Body of pancreas (tissue), 4 donors: ENCODE measurements around the gene DERL2.

Experiments
- POLR2A ChIP-seq, 3 donors: fragments of 450-650 bp; IDR thresholded peaks; one replicate each; pipeline ENCODE4 v1.6.1; 2016; ENCODE audit warnings: antibody characterized with exemption in 3 of 3, mild to moderate bottlenecking in 2 of 3
- TF ChIP-seq, protein P1 (sequence below), 7 experiments: fragments of 450-650 bp in 4 of 7; fragments of 200-600 bp in 3 of 7; sonication (generic) in 3 of 7; IDR thresholded peaks; one replicate each; pipeline ENCODE4 v1.5.1; 2016 to 2019; ENCODE audit warnings: antibody characterized with exemption in 7 of 7

DNA sequence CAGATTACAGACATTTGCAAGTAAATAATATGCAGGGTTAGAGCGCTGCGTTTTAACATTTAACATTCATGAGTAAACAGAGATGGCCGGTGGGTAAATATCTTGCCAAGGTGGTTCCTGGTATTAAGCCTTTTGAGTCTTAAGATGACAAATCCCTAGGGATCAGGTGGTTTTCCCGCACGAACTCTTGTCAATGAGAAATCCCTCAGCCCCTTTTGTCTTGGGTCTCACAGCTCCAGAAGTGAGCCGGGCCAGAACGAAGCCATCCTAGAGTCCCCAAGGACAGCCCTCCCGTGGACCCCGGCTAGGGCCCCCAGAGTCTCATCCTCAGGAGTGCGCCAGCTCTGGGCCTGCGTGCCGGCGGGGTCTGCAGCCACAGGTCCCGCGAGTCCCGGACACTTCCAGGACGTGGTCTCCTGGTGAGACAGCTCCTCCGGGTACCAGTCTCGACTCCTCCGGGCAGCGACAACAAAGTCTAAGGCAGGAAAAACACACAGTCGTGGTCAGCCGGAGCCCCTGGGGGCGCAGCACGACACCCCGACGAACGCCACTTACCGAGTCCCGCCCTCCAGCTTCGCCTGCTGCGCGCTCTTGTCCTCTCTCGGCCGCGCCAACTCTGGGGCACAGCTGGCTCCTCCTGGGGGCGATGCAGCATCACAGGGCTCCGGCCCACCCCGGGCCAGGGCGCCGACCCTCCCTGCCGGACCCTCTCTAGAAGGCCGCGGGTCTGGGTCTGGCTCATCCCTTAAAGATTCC is 13.7 kb upstream of the DERL2 start:
- TF ChIP-seq, protein P1, sequence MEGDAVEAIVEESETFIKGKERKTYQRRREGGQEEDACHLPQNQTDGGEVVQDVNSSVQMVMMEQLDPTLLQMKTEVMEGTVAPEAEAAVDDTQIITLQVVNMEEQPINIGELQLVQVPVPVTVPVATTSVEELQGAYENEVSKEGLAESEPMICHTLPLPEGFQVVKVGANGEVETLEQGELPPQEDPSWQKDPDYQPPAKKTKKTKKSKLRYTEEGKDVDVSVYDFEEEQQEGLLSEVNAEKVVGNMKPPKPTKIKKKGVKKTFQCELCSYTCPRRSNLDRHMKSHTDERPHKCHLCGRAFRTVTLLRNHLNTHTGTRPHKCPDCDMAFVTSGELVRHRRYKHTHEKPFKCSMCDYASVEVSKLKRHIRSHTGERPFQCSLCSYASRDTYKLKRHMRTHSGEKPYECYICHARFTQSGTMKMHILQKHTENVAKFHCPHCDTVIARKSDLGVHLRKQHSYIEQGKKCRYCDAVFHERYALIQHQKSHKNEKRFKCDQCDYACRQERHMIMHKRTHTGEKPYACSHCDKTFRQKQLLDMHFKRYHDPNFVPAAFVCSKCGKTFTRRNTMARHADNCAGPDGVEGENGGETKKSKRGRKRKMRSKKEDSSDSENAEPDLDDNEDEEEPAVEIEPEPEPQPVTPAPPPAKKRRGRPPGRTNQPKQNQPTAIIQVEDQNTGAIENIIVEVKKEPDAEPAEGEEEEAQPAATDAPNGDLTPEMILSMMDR (IDR thresholded peaks at IDR 0.05): no peak
- TF ChIP-seq POLR2A (IDR thresholded peaks at IDR 0.05): no peak
